GM19351 (cell line): ENCODE data around the gene DLX3.

Experiments
- ATAC-seq: cut with Tn5 transposase; IDR thresholded peaks from one replicate; pipeline ENCODE4 v1.9.1; 2021; ENCODE audit warnings: mild to moderate bottlenecking, moderate library complexity; ENCODE audit not compliant: unreplicated experiment

DLX3 gene

GRCh38 chr17:49975531-49975930 is 19.5 kb downstream of the DLX3 start:
- no peak for ATAC-seq

GRCh38 chr17:49973271-49973615 is 21.8 kb downstream of the DLX3 start:
- no peak for ATAC-seq

- ATAC-seq = no peak
These were observed 22.3 kb downstream of the DLX3 start for GRCh38 chr17:49972486-49973270.

GRCh38 chr17:49971848-49972485 is 23.1 kb downstream of the DLX3 start:
- no peak for ATAC-seq

GRCh38 chr17:49971199-49971847 is 23.7 kb downstream of the DLX3 start:
- no peak for ATAC-seq

- ATAC-seq = no peak
These were observed 24.5 kb downstream of the DLX3 start for GRCh38 chr17:49970498-49970897.

- ATAC-seq = no peak
These were observed 25.1 kb downstream of the DLX3 start for GRCh38 chr17:49969795-49970389.

GRCh38 chr17:49969134-49969759 is 25.8 kb downstream of the DLX3 start, which contains the start of gene DLX4:
TSS of gene DLX4 (plus strand) at chr17:49969190. CDS start at chr17:49969469, 279 bp downstream.
- ATAC-seq = no peak

- peak; percentile 65 for ATAC-seq
These were observed 26.5 kb downstream of the DLX3 start for GRCh38 chr17:49968405-49969133.

GRCh38 chr17:49967621-49968404 is 27.2 kb downstream of the DLX3 start:
- ATAC-seq = no peak

GRCh38 chr17:49967205-49967604 is 27.8 kb downstream of the DLX3 start:
- ATAC-seq = no peak

GRCh38 chr17:49966767-49967166 is 28.3 kb downstream of the DLX3 start:
- ATAC-seq = no peak

- ATAC-seq = no peak
These were observed 29.5 kb downstream of the DLX3 start for GRCh38 chr17:49965524-49965909.

GRCh38 chr17:49964769-49965523 is 30.1 kb downstream of the DLX3 start:
- ATAC-seq = no peak

- no peak for ATAC-seq
These were observed 30.7 kb downstream of the DLX3 start for GRCh38 chr17:49964303-49964768.

GRCh38 chr17:49963626-49964302 is 31.3 kb downstream of the DLX3 start:
- ATAC-seq = no peak

- ATAC-seq = no peak
These were observed 31.8 kb downstream of the DLX3 start for GRCh38 chr17:49963309-49963625.

- ATAC-seq = no peak
These were observed 32.3 kb downstream of the DLX3 start for GRCh38 chr17:49962599-49963308.
